Kidney glomerular epithelial cell (primary cell): ENCODE results near the gene TRIM63.
A peak's percentile ranks its signal among the peaks of the same experiment; 100 is the strongest.
"Not testable (repeated sequence)": the region's sequence is repeated elsewhere in the genome, so short reads cannot be mapped to it uniquely, and the experiment has no call there.

ENCODE experiments used
- DNase-seq: peaks from one replicate; lab custom pipeline; 2025; lab: John Stamatoyannopoulos, UW

Gene TRIM63

DNA sequence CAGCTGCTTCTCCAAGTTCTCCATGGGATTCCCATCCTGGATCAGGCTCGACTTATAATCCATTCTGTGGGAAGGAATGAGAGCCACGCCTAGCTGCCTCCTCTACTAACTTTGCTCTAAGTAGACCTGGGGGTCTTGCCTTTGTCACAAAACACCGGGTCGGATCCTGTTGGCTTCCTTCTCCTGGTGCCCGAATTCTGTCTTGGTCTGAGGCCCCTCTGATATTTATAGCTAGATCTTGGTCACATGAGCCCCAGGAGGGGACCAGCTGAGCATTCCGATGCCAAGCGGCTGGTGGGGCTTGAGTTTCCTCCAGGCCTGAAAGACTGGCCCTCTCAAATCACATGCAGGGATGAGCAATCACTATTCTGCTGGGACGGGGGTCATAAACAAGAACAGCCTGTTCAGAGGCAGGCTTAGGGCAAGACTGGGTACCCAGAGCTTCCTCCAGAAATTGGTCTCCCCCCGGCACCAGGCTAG lies at the start of gene TRIM63:
TRIM63 (minus strand) TSS at position 199 of the 480 bp plus-strand sequence; CDS start at position 63, 136 bp downstream.
- DNase-seq = no peak

GRCh38 chr1:26114165-26114927 lies 46.9 kb upstream of the TRIM63 start:
- DNase-seq = no peak

- no peak for DNase-seq
Measured at GRCh38 chr1:26112407-26112775, 45.0 kb upstream of the TRIM63 start.

GRCh38 chr1:26111530-26112406 lies 44.3 kb upstream of the TRIM63 start, which contains the start of gene PDIK1L:
Gene PDIK1L, plus strand, starts transcription at chr1:26111824. Its CDS starts 2,485 bp downstream, at chr1:26114309.
- DNase-seq = peak; percentile 90

- DNase-seq = peak; percentile 38
Measured at GRCh38 chr1:26110731-26111529, 43.5 kb upstream of the TRIM63 start.

DNA sequence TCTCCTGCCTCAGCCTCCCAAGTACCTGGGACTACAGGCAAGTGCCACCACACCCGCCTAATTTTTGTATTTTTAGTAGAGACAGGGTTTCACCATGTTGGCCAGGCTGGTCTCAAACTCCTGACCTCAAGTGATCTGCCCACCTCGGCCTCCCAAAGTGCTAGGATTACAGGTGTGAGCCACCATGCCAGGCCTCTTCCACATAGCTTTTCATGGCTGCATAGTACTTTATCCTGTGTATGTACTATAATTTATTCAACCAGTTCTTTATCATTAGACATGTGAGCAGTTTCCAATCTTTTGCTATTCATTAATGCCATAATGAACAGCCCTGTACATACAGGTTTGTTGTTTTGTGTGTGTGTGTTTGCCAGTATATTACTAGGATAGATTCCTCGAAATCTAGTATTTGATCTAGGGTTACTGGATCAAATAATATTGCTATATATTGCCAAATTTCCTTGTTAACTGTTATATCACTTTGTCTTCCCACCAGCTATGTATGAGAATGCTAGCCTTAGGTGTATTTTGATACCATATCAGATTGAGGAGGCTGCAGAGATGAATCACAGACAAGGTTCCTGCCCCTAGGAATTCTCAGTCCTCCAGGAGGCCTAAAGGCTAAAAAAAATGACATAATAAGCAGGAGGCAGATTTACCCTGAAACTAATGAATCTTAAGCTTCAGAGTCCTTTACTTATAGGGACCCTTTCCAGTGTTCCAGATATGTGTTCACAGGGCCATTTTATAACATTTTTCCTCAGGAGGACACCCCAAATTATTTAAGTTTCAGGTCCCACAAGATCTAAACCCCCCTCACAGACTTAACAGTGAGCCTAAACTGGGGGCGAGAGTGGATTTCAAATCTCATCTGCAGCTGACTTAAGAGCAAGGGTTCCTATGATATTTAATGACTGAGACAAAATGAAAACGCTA lies 42.1 kb upstream of the TRIM63 start:
- no peak for DNase-seq

DNA sequence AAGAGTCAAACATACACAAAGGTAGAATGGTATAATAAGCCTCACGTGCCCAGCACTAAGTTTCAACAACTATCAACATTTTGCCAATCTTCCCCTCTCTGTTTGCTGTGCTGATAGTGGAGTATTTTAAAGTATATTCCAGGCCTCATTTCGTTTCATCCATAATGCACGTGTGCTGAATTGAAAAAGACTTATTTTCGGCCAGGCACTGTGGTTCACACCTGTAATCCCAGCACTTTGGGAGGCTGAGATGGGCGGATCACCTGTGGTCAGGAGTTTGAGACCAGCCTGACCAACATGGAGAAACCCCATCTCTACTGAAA lies 37.8 kb upstream of the TRIM63 start:
- DNase-seq = not testable (repeated sequence)

DNA sequence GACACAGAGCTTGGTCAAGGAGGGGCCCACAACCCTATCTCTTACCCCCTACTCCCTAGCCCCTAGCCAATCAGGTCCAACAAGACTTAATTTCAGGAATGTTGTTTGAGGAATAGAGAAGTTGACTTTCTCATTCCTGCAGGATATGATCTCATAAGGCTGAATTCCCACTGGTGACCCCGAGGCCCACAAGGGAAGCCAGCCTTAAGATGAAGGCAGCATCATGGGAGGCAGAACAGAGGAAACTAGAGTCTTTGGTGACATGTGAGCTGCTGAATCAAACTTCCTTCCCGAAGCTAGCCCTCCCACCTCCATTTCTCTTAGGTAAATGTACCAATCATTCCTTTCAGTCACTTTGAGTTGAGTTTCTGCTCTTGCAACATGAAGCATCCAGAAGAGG lies 35.1 kb upstream of the TRIM63 start:
- DNase-seq = no peak

GRCh38 chr1:26102119-26102518 lies 34.7 kb upstream of the TRIM63 start:
- DNase-seq = no peak

GRCh38 chr1:26100204-26100603 lies 32.8 kb upstream of the TRIM63 start:
- DNase-seq = not testable (repeated sequence)

GRCh38 chr1:26099780-26100179 lies 32.4 kb upstream of the TRIM63 start:
- no peak for DNase-seq

- no peak for DNase-seq
Measured at GRCh38 chr1:26098602-26099001, 31.2 kb upstream of the TRIM63 start.

DNA sequence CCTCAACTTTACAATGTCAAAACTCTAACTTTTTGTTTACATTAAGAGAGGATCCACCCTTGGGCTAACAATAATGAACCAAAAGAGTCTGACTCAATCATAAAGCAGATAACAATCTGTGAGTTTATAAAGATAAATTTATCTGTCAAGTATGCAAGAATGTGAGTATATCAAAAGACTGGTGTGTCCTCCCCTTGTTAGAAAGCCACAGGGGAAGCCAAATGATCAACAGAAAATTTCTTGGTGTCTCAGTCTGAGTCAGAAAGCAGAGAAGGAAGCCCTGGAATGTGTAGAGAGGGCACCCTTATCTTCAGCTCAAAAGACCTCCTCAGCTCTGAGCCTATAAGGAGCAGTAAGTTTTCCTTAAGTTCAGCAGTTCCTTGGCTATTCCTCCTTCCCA lies 30.3 kb upstream of the TRIM63 start:
- DNase-seq = peak; percentile 60

DNA sequence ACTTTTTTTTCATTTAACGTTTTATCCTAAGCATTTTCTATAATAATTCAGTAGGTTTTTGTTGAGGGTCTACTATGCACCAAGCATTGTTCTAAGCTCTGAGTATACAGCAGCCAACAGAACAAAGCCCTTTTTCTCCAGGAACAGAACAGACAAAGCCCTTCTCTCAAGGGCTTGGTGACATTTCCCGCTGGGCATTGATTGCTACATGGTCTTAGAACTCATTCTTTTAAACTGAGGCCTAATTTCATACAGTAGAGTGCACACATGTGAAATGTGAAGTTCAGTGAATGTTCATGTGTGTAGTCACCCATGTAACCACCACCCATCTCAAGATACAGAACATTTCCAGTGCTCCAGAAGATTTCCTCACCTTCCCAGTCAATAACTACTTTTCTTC lies 29.0 kb upstream of the TRIM63 start:
- no peak for DNase-seq

GRCh38 chr1:26094677-26095383 lies 27.4 kb upstream of the TRIM63 start:
- DNase-seq = no peak

DNA sequence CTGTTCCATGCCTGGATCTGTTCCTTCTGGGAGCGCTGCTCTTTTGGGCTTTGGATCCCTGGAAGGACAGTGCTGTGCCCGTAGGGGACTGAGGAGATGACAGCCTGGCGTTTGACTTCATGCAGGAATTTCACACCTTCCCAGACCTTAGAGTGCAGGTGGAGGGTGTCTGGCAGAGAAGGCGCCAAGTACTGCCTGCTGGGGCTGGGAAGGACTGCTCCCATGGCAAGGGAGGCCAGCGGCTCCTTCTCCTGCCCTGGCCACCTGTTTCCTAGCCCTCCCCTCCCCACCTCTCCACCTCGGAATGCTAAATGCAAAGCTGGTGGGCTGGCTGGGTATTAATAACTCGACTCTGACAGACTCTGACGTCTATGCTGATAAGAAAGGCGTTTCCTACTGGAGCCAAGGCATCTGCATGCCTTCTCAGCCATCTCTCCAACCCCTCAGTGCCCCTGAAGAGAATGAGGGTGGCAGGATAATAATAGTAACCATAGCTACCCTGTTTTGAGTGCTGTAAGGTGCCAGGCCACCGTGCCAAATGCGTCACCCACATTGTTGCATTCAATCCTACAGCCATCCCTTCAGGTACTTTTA lies 26.7 kb upstream of the TRIM63 start:
- DNase-seq = no peak

DNA sequence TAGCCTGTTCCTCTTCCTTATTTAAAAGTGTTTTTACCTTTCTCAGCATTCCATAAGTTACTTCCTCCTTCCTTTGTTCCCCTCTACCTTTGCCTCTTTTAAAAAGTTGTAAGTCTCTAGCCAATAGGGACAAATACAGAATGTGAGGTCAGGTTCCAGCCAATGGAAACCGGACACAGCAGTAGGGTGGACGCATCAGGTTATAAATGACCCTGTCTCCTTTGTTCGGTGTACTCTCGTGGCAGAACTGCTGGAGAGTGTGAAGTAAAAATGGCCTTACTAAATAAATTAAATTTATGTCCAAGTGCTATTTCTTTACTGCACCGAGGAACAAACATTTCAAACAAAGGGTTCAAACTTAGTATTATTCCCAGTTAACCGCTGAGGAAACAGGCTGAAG lies 26.1 kb upstream of the TRIM63 start:
- not testable (repeated sequence) for DNase-seq

DNA sequence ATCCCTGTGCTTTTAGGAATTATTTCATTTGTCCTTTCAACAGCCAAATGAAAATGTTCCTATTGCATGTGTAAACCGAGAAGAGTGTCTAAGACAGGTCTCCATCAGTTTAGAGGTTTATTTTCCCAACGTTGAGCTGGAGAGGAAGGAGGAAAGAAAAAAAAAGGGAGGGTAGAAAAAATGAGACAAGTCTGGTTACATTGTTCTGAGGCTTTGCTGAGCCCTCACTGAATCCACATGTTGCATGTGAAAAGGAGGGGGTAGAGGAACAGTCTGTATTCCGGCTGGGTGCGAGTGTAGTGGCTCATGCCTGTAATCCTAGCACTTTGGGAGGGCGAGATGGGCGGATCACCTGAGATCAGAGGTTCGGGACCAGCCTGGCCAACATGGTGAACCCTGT lies 25.0 kb upstream of the TRIM63 start:
- no peak for DNase-seq

DNA sequence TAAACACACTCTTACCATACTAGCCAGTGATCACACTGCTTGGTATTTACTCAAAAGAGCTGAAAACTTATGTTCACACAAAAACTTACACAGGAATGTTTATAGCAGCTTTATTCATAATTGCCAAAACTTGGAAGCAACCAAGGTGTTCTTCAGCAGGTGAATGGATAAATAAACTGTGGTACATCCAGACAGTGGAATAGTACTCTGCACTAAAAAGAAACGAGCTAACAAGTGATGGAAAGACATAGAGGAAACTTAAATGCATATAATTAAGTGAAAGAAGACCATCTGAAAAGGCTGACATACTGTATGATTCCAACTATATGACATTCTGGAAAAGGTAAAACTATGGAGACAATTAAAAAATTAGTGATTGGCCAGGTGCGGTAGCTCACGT lies 23.5 kb upstream of the TRIM63 start:
- no peak for DNase-seq

DNA sequence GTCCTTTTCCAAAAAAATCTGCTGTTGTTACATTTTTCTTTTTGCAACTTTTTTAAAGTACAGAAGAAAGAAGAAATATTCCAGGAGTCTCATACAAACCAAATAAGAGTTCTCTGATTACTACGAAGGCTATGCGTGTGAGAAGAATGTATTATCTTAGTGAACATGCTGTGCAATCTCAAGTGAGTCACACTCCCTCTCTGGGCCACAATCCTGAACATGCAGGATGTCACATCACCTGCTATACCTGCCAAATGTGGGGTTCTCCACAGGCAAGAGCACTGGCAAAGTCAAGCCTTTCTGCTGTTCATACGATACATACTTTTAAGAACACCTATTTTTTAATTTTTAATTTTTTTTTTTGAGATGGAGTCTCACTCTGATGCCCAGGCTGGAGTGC lies 21.7 kb upstream of the TRIM63 start:
- DNase-seq = no peak
